OCI-LY1 (cell line): ENCODE measurements around the gene APBA1.

Experiments
- H2AFZ ChIP-seq: fragments of 200-600 bp; sonication (generic), shearing (Covaris generic); 2 replicates; pipeline ENCODE4 v1.6.0; 2014; ENCODE audit warnings: antibody characterized with exemption, mild to moderate bottlenecking, low read length
- H3F3A ChIP-seq: fragments of 200-600 bp; sonication (generic), shearing (Covaris generic); 2 replicates; pipeline ENCODE4 v1.6.0; 2014; ENCODE audit warnings: mild to moderate bottlenecking, antibody characterized with exemption, low read length, moderate library complexity; ENCODE audit not compliant: insufficient read depth
- H3K27ac ChIP-seq: fragments of 200-600 bp; sonication (generic); 2 replicates; pipeline ENCODE4 v1.5.1; 2014; ENCODE audit warnings: low read length, mixed run types, mild to moderate bottlenecking, low read depth; ENCODE audit not compliant: poor library complexity, severe bottlenecking
- H3K27me3 ChIP-seq: fragments of 200-600 bp; sonication (generic); 2 replicates; pipeline ENCODE4 v1.6.0; 2014; ENCODE audit warnings: antibody characterized with exemption, mild to moderate bottlenecking, low read length, moderate library complexity; ENCODE audit not compliant: insufficient read depth
- H3K36me3 ChIP-seq: fragments of 200-600 bp; sonication (generic); 2 replicates; pipeline ENCODE4 v1.6.1; 2014; ENCODE audit warnings: mild to moderate bottlenecking, antibody characterized with exemption, low read length, moderate library complexity, mixed read lengths; ENCODE audit not compliant: insufficient read depth
- H3K4me1 ChIP-seq: fragments of 200-600 bp; sonication (generic); 2 replicates; pipeline ENCODE4 v1.5.1; 2014; ENCODE audit warnings: mild to moderate bottlenecking, low read length, moderate library complexity; ENCODE audit not compliant: insufficient read depth, severe bottlenecking
- H3K4me2 ChIP-seq: fragments of 200-600 bp; sonication (generic), shearing (Covaris generic); 2 replicates; pipeline ENCODE4 v1.6.1; 2014; ENCODE audit warnings: low read length
- H3K4me3 ChIP-seq: fragments of 200-600 bp; sonication (generic); 2 replicates; pipeline ENCODE4 v1.5.1; 2014; ENCODE audit warnings: low read length, low read depth, mild to moderate bottlenecking, mixed read lengths; ENCODE audit not compliant: poor library complexity, severe bottlenecking
- H3K79me2 ChIP-seq: fragments of 200-600 bp; shearing (Covaris generic); 2 replicates; pipeline ENCODE4 v1.6.1; 2016; ENCODE audit warnings: mixed run types, low read length, mixed read lengths; ENCODE audit not compliant: insufficient read depth
- H3K9ac ChIP-seq: fragments of 200-600 bp; sonication (generic), shearing (Covaris generic); 2 replicates; pipeline ENCODE4 v1.6.1; 2014; ENCODE audit warnings: mild to moderate bottlenecking, low read length, mixed read lengths
- H3K9me2 ChIP-seq: fragments of 200-600 bp; sonication (generic), shearing (Covaris generic); 2 replicates; pipeline ENCODE4 v1.6.1; 2014; ENCODE audit warnings: low read depth, mild to moderate bottlenecking, low read length, mixed read lengths
- H3K9me3 ChIP-seq: fragments of 200-600 bp; shearing (Covaris generic); 2 replicates; pipeline ENCODE4 v1.6.1; 2014; ENCODE audit warnings: low read length, mixed read lengths
- H4K20me1 ChIP-seq: fragments of 200-600 bp; sonication (generic), shearing (Covaris generic); 2 replicates; pipeline ENCODE4 v1.6.0; 2016; ENCODE audit warnings: mild to moderate bottlenecking, low read length; ENCODE audit not compliant: insufficient read depth
- CTCF ChIP-seq: fragments of 200-600 bp; sonication (generic), shearing (Covaris generic); IDR thresholded peaks from 2 replicates; pipeline ENCODE4 v1.5.1; 2017; ENCODE audit warnings: mild to moderate bottlenecking, antibody characterized with exemption, low read length, moderate library complexity, mixed read lengths
- EZH2 ChIP-seq: fragments of 200-600 bp; sonication (generic), shearing (Covaris generic); IDR thresholded peaks from 2 replicates; pipeline ENCODE4 v1.8.0; 2017; ENCODE audit warnings: borderline replicate concordance, mixed run types, mild to moderate bottlenecking, antibody characterized with exemption, low read length, moderate library complexity, mixed read lengths

The APBA1 gene

GRCh38 chr9:69395718-69396117, 276.5 kb downstream of the APBA1 start:
- Histone ChIP-seq H3K9me3 (no peaks in the 10 kb centered on the region), H3K4me2 (no peak overlapping the region), H3K27ac (no peak overlapping the region), H3K79me2 (no peaks in the 10 kb centered on the region), H3K27me3 (no peaks in the 10 kb centered on the region), H3K4me3 (no peak overlapping the region), H3K9ac (no peak overlapping the region), H3K4me1 (no peaks in the 10 kb centered on the region), H2AFZ (no peak overlapping the region), H4K20me1 (no peaks in the 10 kb centered on the region), H3K36me3 (no peaks in the 10 kb centered on the region), H3F3A (no peaks in the 10 kb centered on the region), H3K9me2 (no peaks in the 10 kb centered on the region)
- TF ChIP-seq EZH2 (no peak), CTCF (no peak)

GRCh38 chr9:69393425-69393824, 278.7 kb downstream of the APBA1 start:
- Histone ChIP-seq H2AFZ (no peak overlapping the region), H4K20me1 (no peaks in the 10 kb centered on the region), H3K27me3 (no peaks in the 10 kb centered on the region), H3K36me3 (no peaks in the 10 kb centered on the region), H3K4me3 (no peak overlapping the region), H3K4me2 (no peak overlapping the region), H3F3A (no peaks in the 10 kb centered on the region), H3K9ac (no peak overlapping the region), H3K9me2 (no peaks in the 10 kb centered on the region), H3K4me1 (no peaks in the 10 kb centered on the region), H3K27ac (no peak overlapping the region), H3K9me3 (no peaks in the 10 kb centered on the region), H3K79me2 (no peaks in the 10 kb centered on the region)
- TF ChIP-seq CTCF (no peak), EZH2 (no peak)

GRCh38 chr9:69392826-69393225, 279.3 kb downstream of the APBA1 start:
- H3K4me3 ChIP-seq = no peak overlapping the region
- H3K4me2 ChIP-seq = no peak overlapping the region
- H3K79me2 ChIP-seq = no peaks in the 10 kb centered on the region
- H3K27ac ChIP-seq = no peak overlapping the region
- H3K27me3 ChIP-seq = no peaks in the 10 kb centered on the region
- TF ChIP-seq EZH2 (no peak), CTCF (no peak)
- H3K9ac ChIP-seq = no peak overlapping the region
- no peak overlapping the region for H2AFZ ChIP-seq
- no peaks in the 10 kb centered on the region for H3F3A ChIP-seq
- H3K9me2 ChIP-seq = no peaks in the 10 kb centered on the region
- no peaks in the 10 kb centered on the region for H3K4me1 ChIP-seq
- no peaks in the 10 kb centered on the region for H4K20me1 ChIP-seq
- no peaks in the 10 kb centered on the region for H3K9me3 ChIP-seq
- no peaks in the 10 kb centered on the region for H3K36me3 ChIP-seq
